SK-N-MC (cell line): Measurements from ENCODE around the gene BANF1.

Source experiments
- DNase-seq: peaks from one replicate; pipeline ENCODE4 v3.0.0-alpha.2; 2011; ENCODE audit warnings: low read depth, low spot score
- H3K27ac ChIP-seq: fragments of 200-600 bp; sonication (generic); 2 replicates; pipeline ENCODE4 v1.5.1; 2016; ENCODE audit warnings: mixed run types
- H3K36me3 ChIP-seq: fragments of 200-600 bp; sonication (generic); 2 replicates; pipeline ENCODE4 v1.6.1; 2017; ENCODE audit warnings: antibody characterized with exemption, low read length, mixed read lengths; ENCODE audit not compliant: insufficient read depth
- H3K4me3 ChIP-seq: fragments of 200-600 bp; sonication (generic); 2 replicates; pipeline ENCODE4 v1.5.1; 2016
- H3K9ac ChIP-seq: fragments of 200-600 bp; sonication (generic); 2 replicates; pipeline ENCODE4 v1.8.0; 2017; ENCODE audit warnings: mixed run types, mixed read lengths; ENCODE audit not compliant: insufficient read length
- H3K9me3 ChIP-seq: fragments of 200-600 bp; sonication (generic); 2 replicates; pipeline ENCODE4 v1.6.1; 2017; ENCODE audit warnings: low read depth, mild to moderate bottlenecking, antibody characterized with exemption, low read length, moderate library complexity, mixed read lengths
- EZH2 ChIP-seq: fragments of 200-600 bp; sonication (generic); IDR thresholded peaks from one replicate; pipeline ENCODE4 v1.6.1; 2017; ENCODE audit warnings: antibody characterized with exemption
- FOXP2 ChIP-seq: optimal IDR thresholded peaks from 2 replicates; pipeline ENCODE3; 2011; ENCODE audit warnings: mild to moderate bottlenecking, moderate library complexity; ENCODE audit not compliant: insufficient read depth; ENCODE audit errors: extremely low read length, control extremely low read depth
- POLR2AphosphoS5 ChIP-seq: IDR thresholded peaks from 2 replicates; pipeline ENCODE4 v1.6.1; 2012; ENCODE audit warnings: mild to moderate bottlenecking, low read depth, low read length, borderline replicate concordance

BANF1 gene

GRCh38 chr11:65964906-65965305 lies 37.4 kb upstream of the BANF1 start:
- Histone ChIP-seq H3K27ac (no peak overlapping the region), H3K9ac (no peak overlapping the region), H3K4me3 (no peak overlapping the region), H3K36me3 (peaks cover 53% of the 10 kb centered on the region), H3K9me3 (no peaks in the 10 kb centered on the region)
- TF ChIP-seq POLR2AphosphoS5: no peak
- TF ChIP-seq FOXP2: no peak
- TF ChIP-seq EZH2: no peak
- DNase-seq: no peak

- Histone ChIP-seq H3K4me3 (no peak overlapping the region), H3K36me3 (peaks cover 53% of the 10 kb centered on the region), H3K9ac (no peak overlapping the region), H3K27ac (no peak overlapping the region), H3K9me3 (no peaks in the 10 kb centered on the region)
- DNase-seq: no peak
- TF ChIP-seq FOXP2 (no peak), EZH2 (no peak), POLR2AphosphoS5 (no peak)
Observed at GRCh38 chr11:65965986-65966762, 36.1 kb upstream of the BANF1 start.

- DNase-seq: no peak
- H3K4me3 ChIP-seq: no peak overlapping the region
- no peak for TF ChIP-seq POLR2AphosphoS5
- TF ChIP-seq FOXP2: no peak
- no peak for TF ChIP-seq EZH2
- no peak overlapping the region for H3K9ac ChIP-seq
- no peak overlapping the region for H3K27ac ChIP-seq
- H3K9me3 ChIP-seq: no peaks in the 10 kb centered on the region
- peaks cover 53% of the 10 kb centered on the region for H3K36me3 ChIP-seq
Observed at GRCh38 chr11:65967329-65967934, 34.9 kb upstream of the BANF1 start.

GRCh38 chr11:65968600-65969482 lies 33.5 kb upstream of the BANF1 start:
- Histone ChIP-seq H3K9me3 (no peaks in the 10 kb centered on the region), H3K9ac (no peak overlapping the region), H3K4me3 (no peak overlapping the region), H3K27ac (no peak overlapping the region), H3K36me3 (peaks cover 60% of the 10 kb centered on the region)
- DNase-seq: no peak
- TF ChIP-seq POLR2AphosphoS5 (no peak), EZH2 (no peak), FOXP2 (no peak)

DNA sequence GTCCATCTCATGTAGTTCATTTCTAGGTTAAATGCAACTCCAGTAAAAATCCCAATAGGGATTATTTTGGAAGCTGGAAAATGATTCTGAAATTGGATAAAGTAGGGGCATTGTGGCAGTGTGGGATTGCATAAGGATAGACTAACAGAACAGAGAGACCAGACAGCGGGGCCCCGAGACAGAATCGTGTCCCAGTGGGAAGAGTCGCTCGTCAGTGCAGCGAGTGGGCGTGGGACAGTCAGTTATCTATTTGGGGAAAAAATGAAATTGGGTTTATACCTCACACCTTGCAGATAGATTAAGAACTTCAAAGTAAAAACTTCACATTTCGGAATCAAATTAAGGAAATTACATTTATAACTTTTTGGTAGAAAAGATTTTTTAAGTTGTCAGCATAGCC lies 30.2 kb upstream of the BANF1 start:
- no peak overlapping the region for H3K27ac ChIP-seq

DNA sequence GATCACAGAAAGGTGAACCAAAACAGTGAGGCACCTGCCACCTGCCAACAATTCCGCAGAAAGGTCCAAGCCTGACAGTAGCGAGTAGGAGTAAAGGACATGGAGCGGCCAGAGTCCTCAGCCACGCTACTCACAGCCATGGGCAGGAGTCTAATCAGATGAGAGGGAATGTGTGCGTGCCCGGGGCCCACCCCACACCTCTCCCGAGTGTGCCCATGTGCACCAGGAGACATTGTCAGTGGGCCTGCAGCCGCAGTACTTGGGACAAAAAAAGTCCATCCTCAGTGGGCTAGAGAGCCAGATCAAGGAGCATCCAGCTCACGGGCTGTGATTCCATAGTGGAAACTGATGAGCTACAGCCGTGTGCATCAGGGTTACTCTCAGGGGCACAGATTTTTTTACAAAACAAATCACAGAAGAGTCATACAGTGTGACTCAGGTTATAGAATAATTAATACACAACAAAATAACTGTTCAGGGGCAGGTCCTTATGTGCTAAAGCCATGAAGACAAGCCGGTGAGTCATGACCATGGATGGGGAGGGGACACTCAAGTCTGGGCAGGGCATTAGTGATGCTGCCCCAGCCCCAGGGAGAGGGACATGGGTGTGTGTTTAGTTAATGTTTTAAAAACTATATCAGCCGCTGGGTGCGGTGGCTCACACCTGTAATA lies 28.7 kb upstream of the BANF1 start:
- Histone ChIP-seq H3K9me3 (no peaks in the 10 kb centered on the region), H3K36me3 (peaks cover 24% of the 10 kb centered on the region; the same call in 1 of the 2 replicates), H3K27ac (no peak overlapping the region), H3K9ac (no peak overlapping the region), H3K4me3 (no peak overlapping the region)
- TF ChIP-seq POLR2AphosphoS5 (no peak), FOXP2 (no peak), EZH2 (no peak)
- no peak for DNase-seq

More for the DNA sequence above, 30.2 kb upstream of the BANF1 start:
- no peak for TF ChIP-seq EZH2
- no peak for TF ChIP-seq POLR2AphosphoS5
- no peak for TF ChIP-seq FOXP2
- DNase-seq: no peak
- Histone ChIP-seq H3K9ac (no peak overlapping the region), H3K4me3 (no peak overlapping the region), H3K36me3 (peaks cover 27% of the 10 kb centered on the region; the same call in 1 of the 2 replicates), H3K9me3 (no peaks in the 10 kb centered on the region)

GRCh38 chr11:65975771-65976170 lies 26.5 kb upstream of the BANF1 start:
- TF ChIP-seq EZH2: no peak
- TF ChIP-seq FOXP2: no peak
- no peak for TF ChIP-seq POLR2AphosphoS5
- H3K27ac ChIP-seq: no peak overlapping the region
- H3K36me3 ChIP-seq: peaks cover 19% of the 10 kb centered on the region; the same call in 1 of the 2 replicates
- H3K9ac ChIP-seq: no peak overlapping the region
- H3K4me3 ChIP-seq: no peak overlapping the region
- no peak for DNase-seq
- no peaks in the 10 kb centered on the region for H3K9me3 ChIP-seq
